Stomach smooth muscle (tissue), 2 donors: Measurements from ENCODE around the gene B4GALT5.
"Not testable (repeated sequence)": the region's sequence is repeated elsewhere in the genome, so short reads cannot be mapped to it uniquely, and the experiment has no call there.

Experiments
- H3K27ac ChIP-seq: one replicate; pipeline ENCODE4 v1.7.0; 2013; ENCODE audit warnings: mild to moderate bottlenecking, low read length, inconsistent platforms
- H3K27me3 ChIP-seq, 2 donors: one replicate each; pipeline ENCODE4 v1.7.0; 2013; ENCODE audit warnings: low read length in 2 of 2; ENCODE audit not compliant: insufficient read depth in 2 of 2, control insufficient read depth in 1 of 2
- H3K36me3 ChIP-seq, 2 donors: one replicate each; pipeline ENCODE4 v1.7.0; 2013; ENCODE audit warnings: low read length in 2 of 2; ENCODE audit not compliant: control insufficient read depth in 2 of 2, insufficient read depth in 2 of 2
- H3K4me1 ChIP-seq: one replicate; pipeline ENCODE4 v1.7.0; 2013; ENCODE audit warnings: low read length; ENCODE audit not compliant: control insufficient read depth, insufficient read depth
- H3K4me3 ChIP-seq, 2 donors: one replicate each; pipeline ENCODE4 v1.7.0; 2013; ENCODE audit warnings: low read length in 2 of 2
- H3K9ac ChIP-seq, 2 donors: one replicate each; pipeline ENCODE4 v1.7.0; 2013; ENCODE audit warnings: low read length in 2 of 2, mild to moderate bottlenecking in 1 of 2
- H3K9me3 ChIP-seq, 2 donors: one replicate each; pipeline ENCODE4 v1.7.0; 2013; ENCODE audit warnings: low read length in 2 of 2; ENCODE audit not compliant: control insufficient read depth in 2 of 2
- donor health status: healthy.
- donor health status: Pancreatic carcinoma.

Gene B4GALT5

DNA sequence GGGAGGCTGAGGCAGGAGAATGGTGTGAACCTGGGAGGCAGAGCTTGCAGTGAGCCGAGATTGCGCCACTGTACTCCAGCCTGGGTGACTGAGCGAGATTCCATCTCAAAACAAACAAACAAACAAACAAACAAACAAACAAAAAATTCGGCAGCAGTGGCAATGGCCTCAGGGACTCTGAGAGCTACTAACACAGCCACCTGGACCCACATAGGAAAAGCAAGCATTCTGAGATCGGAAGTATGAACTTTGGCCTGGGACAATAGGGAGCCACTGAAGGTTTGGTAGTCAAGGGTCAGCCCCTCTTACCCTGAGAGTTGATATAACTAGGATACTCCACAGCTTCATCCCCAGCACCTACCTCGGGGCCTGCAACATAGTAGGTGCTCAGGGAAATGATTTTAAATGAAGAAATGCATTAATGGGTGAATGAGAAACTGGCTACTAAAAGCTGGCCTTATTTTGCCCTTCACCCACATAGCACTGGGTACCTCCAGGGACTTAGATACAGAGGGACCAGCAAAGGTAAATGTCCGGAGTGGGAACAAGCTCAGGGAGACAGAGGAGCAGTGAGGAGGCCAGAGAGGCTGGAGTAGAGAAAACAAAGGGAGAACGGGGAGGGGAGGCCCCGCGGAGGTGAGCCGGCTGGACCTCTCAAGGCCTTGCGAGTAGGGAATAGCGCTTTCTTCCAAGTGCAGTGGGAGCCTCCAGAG lies 99.2 kb downstream of the B4GALT5 start:
- H3K9me3 ChIP-seq: no peaks in the 10 kb centered on the region
- H3K9ac ChIP-seq: no peak overlapping the region
- H3K27me3 ChIP-seq: peaks cover under 1 to 5% of the 10 kb centered on the region in 2 donors
- no peak overlapping the region for H3K4me3 ChIP-seq
- no peak overlapping the region for H3K27ac ChIP-seq
- H3K36me3 ChIP-seq: no peaks in the 10 kb centered on the region
- H3K4me1 ChIP-seq: peaks cover 10% of the 10 kb centered on the region

GRCh38 chr20:49612127-49612738 lies 101.4 kb downstream of the B4GALT5 start:
- Histone ChIP-seq H3K9me3 (no peaks in the 10 kb centered on the region), H3K4me3 (no peak overlapping the region), H3K4me1 (peaks cover 17% of the 10 kb centered on the region), H3K9ac (no peak overlapping the region), H3K27ac (no peak overlapping the region), H3K36me3 (no peaks in the 10 kb centered on the region), H3K27me3 (peaks cover 14 to 16% of the 10 kb centered on the region in 2 donors)

DNA sequence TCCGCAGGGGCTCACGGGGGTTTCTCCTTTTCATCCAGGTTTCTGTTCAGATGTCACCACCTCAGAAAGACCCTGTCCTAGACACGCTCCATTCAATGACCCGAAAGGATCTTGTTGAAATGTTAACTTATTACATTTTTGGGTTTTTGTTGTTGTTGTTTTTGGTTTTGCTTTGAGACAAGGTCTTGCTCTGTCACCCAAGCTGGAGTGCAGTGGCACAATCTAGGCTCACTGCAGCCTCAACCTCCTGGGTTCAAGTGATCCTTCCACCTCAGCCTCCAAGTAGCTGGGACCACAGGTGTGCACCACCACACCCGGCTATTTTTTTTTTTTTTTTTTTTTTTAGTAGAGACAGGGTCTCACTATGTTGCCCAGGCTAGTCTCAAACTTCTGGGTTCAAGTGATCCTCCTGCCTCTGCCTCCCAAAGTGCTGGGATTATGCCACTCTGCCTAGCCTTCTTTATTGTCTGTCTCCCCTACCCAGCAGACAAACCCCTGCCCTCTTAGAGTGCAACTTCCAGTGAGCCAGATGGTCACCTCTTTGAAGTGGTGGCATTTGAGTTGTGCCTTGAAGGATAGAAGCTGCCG lies 102.0 kb downstream of the B4GALT5 start:
- not testable (repeated sequence) for H3K27ac ChIP-seq, H3K9me3 ChIP-seq, H3K36me3 ChIP-seq, H3K9ac ChIP-seq
- Histone ChIP-seq H3K27me3 (peaks cover 14 to 16% of the 10 kb centered on the region in 2 donors), H3K4me3 (peak overlapping the region; percentile 25 to 59), H3K4me1 (peaks cover 17% of the 10 kb centered on the region)

DNA sequence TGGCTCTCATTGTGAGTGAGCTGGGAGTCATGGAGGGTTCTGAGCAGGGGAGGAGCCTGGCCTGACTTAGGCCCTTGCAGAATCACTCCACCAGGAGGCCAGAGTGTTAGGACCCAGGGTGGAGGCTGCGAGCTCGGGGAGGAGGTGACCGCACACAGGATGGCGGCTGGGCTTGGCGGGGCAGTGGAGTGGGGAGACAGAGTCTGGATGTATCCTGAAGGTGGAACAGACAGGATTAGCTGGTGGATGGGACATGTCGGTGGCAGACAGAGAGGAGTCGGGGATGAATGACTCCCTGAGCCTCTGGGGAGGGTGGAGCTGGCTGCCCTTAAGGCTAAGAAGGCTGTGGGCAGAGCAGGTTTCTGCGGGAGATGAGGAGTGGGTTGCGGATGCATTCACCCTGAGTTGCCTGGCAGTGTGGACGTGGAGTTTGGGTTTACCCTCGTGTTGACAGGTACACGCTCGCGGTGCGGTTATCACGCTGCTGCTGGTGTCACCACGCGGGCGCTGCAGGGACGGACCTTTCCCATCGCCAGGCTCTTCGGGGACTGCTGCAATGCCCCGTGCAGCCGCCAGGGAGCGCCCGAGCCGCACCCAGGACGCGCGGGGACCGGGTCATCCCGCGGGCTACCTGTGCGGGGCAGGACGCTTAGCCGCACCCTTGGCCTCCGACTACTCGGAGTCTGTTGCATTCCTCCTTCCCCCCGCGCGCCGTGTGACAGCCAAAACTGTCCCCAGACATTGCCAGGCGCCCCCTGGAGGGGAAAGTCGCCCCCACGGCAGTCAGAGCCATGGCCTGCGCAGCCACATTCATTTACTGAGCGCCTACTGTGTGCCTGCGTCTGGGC lies 102.8 kb downstream of the B4GALT5 start:
- H3K27ac ChIP-seq: no peak overlapping the region
- peaks cover 14 to 16% of the 10 kb centered on the region in 2 donors for H3K27me3 ChIP-seq
- H3K9me3 ChIP-seq: no peaks in the 10 kb centered on the region
- H3K36me3 ChIP-seq: no peaks in the 10 kb centered on the region
- peak overlapping the region; percentile 53 to 59 for H3K4me3 ChIP-seq
- peak overlapping the region in 1 of 2 donors; percentile 5 for H3K9ac ChIP-seq
- peaks cover 17% of the 10 kb centered on the region for H3K4me1 ChIP-seq

DNA sequence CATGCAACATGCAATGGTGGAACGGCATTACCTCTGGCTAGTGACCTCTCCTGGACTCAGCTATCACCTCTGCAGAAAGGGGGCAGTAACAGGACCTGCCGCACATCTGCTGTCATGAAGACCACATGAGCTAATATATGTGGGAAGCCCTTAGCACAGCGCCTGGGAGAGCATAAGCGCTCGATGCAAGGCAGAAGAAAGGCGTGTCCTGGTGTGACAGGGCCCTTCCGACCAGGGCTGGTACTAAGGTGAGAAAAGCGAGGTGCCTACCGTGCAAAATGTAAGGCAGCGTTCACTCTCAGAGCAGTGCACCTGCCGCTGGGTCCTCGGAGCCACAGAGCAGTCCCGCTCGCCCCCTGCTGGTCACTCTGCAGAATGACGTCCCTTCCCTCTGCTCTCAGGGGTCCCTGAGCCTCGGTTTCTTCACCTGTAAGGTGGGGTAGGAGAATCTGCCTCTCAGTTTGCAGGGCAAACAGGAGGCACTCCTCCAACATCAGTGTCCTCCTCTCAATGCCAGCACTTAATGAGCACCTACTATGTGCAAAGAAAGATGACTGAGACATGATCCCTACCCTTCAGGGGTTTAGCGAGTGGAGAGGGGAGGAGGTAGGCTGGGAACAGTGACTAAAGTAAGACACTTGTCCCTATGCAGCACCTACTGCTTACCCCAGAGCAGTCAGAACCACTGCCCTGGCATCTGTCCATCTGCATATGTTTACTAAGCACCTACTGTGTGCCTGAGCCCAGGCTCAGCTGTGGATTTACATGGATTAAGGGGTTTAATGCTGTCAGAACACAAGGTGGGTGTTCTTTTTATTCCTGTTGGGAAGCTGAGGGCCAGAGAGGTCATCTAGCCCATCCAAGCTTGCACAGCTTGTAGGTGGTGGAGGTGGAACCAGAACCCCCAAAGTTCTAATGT lies 104.7 kb downstream of the B4GALT5 start:
- Histone ChIP-seq H3K27me3 (peaks cover 14 to 16% of the 10 kb centered on the region in 2 donors), H3K36me3 (no peaks in the 10 kb centered on the region), H3K4me1 (peaks cover 22% of the 10 kb centered on the region), H3K27ac (no peak overlapping the region), H3K9me3 (no peaks in the 10 kb centered on the region), H3K4me3 (peak overlapping the region in 1 of 2 donors; percentile 55), H3K9ac (no peak overlapping the region)

- Histone ChIP-seq H3K4me3 (no peak overlapping the region), H3K27me3 (peaks cover 14 to 16% of the 10 kb centered on the region in 2 donors), H3K36me3 (no peaks in the 10 kb centered on the region), H3K27ac (no peak overlapping the region), H3K9ac (no peak overlapping the region), H3K4me1 (peaks cover 22% of the 10 kb centered on the region), H3K9me3 (no peaks in the 10 kb centered on the region)
Measured at GRCh38 chr20:49607568-49607967, 106.1 kb downstream of the B4GALT5 start.

- H3K27ac ChIP-seq: no peak overlapping the region
Measured at GRCh38 chr20:49603209-49603627, 110.5 kb downstream of the B4GALT5 start.

GRCh38 chr20:49602345-49603208 lies 111.1 kb downstream of the B4GALT5 start:
- Histone ChIP-seq H3K9me3 (no peaks in the 10 kb centered on the region), H3K4me1 (peaks cover 5% of the 10 kb centered on the region), H3K4me3 (no peak overlapping the region), H3K36me3 (no peaks in the 10 kb centered on the region), H3K27me3 (peaks cover 0 to 2% of the 10 kb centered on the region in 2 donors), H3K9ac (no peak overlapping the region), H3K27ac (no peak overlapping the region)

More at GRCh38 chr20:49603209-49603627, 110.5 kb downstream of the B4GALT5 start:
- Histone ChIP-seq H3K9ac (no peak overlapping the region), H3K27me3 (peaks cover 3 to 8% of the 10 kb centered on the region in 2 donors), H3K4me3 (no peak overlapping the region), H3K4me1 (peaks cover 5% of the 10 kb centered on the region), H3K9me3 (no peaks in the 10 kb centered on the region), H3K36me3 (no peaks in the 10 kb centered on the region)

DNA sequence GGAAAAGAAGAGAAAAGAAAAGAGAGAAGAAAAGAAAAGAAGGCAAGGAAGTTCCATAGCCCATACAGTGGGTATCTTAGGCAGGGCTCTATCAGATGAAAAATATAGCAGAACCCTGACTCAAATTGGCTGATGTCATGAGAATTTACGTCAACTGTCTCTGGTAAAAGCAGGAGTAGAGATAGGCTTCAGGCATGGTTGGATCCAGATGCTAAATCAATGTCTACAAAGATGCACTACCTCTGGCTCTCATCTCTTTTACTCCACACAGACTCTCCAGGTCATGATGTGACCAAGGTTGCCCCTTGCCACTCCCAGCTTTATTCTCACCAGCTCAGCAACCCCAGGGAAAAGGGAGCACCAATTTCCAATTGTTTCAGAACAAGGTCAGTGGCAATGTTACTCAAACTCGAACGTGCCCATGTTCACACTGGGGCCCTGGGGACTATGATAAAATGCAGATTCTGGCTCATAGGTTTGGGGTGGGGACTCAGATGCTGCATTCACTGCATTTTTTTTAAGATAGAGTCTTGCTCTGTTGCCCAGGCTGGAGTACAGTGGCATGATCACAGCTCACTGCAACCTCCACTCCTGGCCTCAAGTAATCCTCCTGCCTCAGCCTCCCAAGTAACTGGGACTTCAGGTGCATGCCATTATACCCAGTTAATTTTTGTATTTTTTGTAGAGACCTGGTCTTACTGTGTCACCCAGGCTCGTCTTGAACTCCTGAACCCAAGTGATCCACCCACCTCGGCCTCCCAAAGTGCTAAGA lies 112.3 kb downstream of the B4GALT5 start:
- H3K4me3 ChIP-seq: no peak overlapping the region

More for the DNA sequence above, 112.3 kb downstream of the B4GALT5 start:
- Histone ChIP-seq H3K36me3 (no peaks in the 10 kb centered on the region), H3K4me1 (peaks cover 5% of the 10 kb centered on the region), H3K9me3 (no peaks in the 10 kb centered on the region), H3K27me3 (no peaks in the 10 kb centered on the region), H3K9ac (no peak overlapping the region), H3K27ac (no peak overlapping the region)
